Stimulated activated naive B cell treated with anti-CD40 and anti-IgM and Interleukin-4, amounts not matched to agents 10 μg/mL and 1 μg/mL and 100 μg/mL, for 72 hours (primary cell): Measurements from ENCODE around the gene LSM5.
"Not testable (repeated sequence)": the region's sequence is repeated elsewhere in the genome, so short reads cannot be mapped to it uniquely, and the experiment has no call there.

Experiments
- ATAC-seq, 2 donors: fragments of 150-1000 bp; cut with Tn5 transposase; replicated peaks; 2 replicates each; pipeline ENCODE4 v1.10.0; 2021; ENCODE audit warnings: moderate library complexity in 1 of 2
- DNase-seq: peaks from one replicate; pipeline ENCODE4 v3.0.0; 2021
- H3K27ac Mint-ChIP-seq: one replicate; pipeline ENCODE4 v1.8.0; 2022; ENCODE audit warnings: mild to moderate bottlenecking, mixed read lengths
- H3K27me3 Mint-ChIP-seq, 2 donors: one replicate each; pipeline ENCODE4 v1.8.0; 2022; ENCODE audit warnings: mixed read lengths in 2 of 2
- H3K36me3 Mint-ChIP-seq, 2 donors: one replicate each; pipeline ENCODE4 v1.8.0; 2022; ENCODE audit warnings: mixed read lengths in 2 of 2, mild to moderate bottlenecking in 1 of 2
- H3K4me1 Mint-ChIP-seq, 2 donors: one replicate each; pipeline ENCODE4 v1.8.0; 2022; ENCODE audit warnings: mixed read lengths in 2 of 2, mild to moderate bottlenecking in 1 of 2
- H3K4me3 Mint-ChIP-seq, 2 donors: one replicate each; pipeline ENCODE4 v1.8.0; 2022; ENCODE audit warnings: mild to moderate bottlenecking in 2 of 2, mixed read lengths in 2 of 2, moderate library complexity in 1 of 2
- H3K9me3 Mint-ChIP-seq, 2 donors: one replicate each; pipeline ENCODE4 v1.8.0; 2022; ENCODE audit warnings: mixed read lengths in 2 of 2, mild to moderate bottlenecking in 1 of 2

The LSM5 gene

DNA sequence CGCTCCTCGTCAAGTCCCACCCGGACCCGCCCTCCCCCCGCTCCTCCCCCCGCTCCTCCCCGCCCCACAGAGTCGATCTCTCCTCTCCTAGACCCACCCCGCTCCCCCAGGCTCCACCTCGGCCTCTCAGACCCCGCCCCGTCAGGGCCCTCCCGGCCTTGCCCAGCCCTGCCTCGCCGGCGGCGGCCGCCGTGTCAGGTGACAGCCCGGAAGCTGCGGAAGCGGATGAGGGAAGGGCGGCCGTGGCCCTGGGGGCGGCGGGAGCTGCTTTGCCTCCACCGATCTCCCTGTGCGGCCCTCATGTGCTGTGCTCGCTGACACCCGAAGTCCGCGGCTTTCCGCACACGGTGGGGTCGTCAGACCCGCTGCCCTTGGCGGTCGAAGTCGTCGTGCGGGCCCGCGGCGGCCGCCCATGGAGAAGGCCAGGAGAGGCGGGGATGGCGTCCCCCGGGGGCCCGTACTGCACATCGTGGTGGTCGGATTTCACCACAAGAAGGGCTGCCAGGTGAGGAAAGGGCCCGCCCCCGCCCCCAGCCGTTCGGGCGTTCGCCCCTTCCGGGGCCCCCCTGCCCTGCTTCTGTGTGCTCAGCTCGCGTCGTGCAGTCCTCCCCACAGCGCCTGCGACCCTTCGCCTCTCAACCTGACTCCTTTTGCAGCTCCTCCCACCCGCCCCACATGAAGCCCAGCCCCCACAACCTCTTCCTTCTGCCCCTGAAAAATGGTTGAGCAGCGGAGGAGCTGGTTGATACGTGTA lies 5.3 kb upstream of the LSM5 start, which contains the start of gene AVL9:
Gene AVL9, plus strand, starts transcription at position 192 of the 754 bp plus-strand sequence. Its CDS starts 221 bp downstream, at position 413.
- H3K9me3 Mint-ChIP-seq, result no peaks in the 10 kb centered on the region
- peaks cover 3 to 35% of the 10 kb centered on the region in 2 donors for H3K4me1 Mint-ChIP-seq
- ATAC-seq, result peak; percentile 95 to 96
- peak within 1 kb of the TSS; percentile 90 to 96 for H3K4me3 Mint-ChIP-seq
- H3K27me3 Mint-ChIP-seq, result no peaks in the 10 kb centered on the region
- peaks cover 8 to 19% of the 10 kb centered on the region in 2 donors for H3K36me3 Mint-ChIP-seq
- peak; percentile 99 for DNase-seq
- H3K27ac Mint-ChIP-seq, result peak within 1 kb of the TSS; percentile 99

DNA sequence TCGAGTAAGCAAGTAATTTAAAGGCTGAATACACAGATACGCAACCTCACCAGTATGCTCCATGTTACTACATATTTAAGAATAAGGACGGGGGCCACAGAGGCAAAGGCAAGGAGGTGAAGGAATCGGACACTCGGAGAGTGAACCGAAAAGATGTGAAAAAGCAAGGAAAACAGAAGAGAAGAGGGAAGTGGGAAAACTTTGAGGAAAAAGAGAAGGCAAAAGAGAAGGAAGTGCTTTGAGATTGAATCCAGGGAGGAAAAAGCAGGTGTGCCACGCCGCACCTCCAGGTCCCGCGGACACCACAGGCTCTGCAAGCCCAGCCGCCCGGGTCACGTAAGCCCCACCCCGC lies 4.7 kb upstream of the LSM5 start:
- Mint-ChIP-seq H3K4me3 (peak overlapping the region; percentile 90 to 96), H3K27me3 (no peaks in the 10 kb centered on the region), H3K9me3 (no peaks in the 10 kb centered on the region), H3K36me3 (peaks cover 4 to 15% of the 10 kb centered on the region in 2 donors), H3K4me1 (peaks cover 2 to 29% of the 10 kb centered on the region in 2 donors), H3K27ac (peak overlapping the region; percentile 83)
- DNase-seq (no peak), ATAC-seq (peak; percentile 0 to 2)

DNA sequence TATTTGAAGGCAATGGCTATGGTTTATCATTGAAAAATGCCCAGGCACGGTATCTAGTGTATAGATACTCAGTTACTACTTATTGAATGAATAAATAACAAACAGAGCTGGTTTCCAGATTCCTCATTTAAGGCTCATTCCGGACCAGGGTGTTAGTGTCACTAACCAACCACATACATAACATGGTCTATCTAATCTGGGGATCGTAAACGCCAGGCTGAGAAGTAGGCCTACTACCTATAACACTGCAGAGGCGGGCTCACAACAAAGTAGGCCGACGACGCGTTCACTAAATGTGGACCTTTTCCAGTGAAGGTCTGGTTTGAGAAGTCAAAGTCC lies 423 bp downstream of the LSM5 start:
- no peak for DNase-seq
- ATAC-seq, result peak in 1 of 2 donors; percentile 28
- Mint-ChIP-seq H3K36me3 (peaks cover 9 to 25% of the 10 kb centered on the region in 2 donors), H3K27ac (peak overlapping the region; percentile 95), H3K4me3 (peak overlapping the region; percentile 88 to 95), H3K27me3 (no peaks in the 10 kb centered on the region), H3K4me1 (peaks cover 5 to 10% of the 10 kb centered on the region in 2 donors), H3K9me3 (no peaks in the 10 kb centered on the region)

DNA sequence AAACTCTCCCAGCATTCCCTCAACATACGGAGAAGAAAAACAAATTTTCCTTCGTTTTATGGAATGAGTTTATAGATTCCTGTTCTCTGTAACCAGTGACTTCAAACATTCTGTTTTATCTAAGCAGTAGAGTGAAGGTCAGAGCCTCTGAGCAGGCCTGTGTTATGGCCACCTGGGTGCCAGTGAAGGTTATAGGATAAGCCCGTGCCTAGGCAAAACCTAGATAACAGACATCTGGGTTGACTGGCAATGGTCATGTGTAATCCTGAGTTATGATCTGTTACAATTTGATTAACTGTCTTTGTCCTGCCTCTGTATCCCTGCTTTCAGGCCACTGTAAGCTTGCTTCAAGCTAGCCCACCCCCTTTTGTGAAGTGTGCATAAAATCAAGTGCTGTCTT lies 8.3 kb downstream of the LSM5 start:
- no peak for DNase-seq
- Mint-ChIP-seq H3K36me3 (peaks cover 0 to 15% of the 10 kb centered on the region in 2 donors), H3K4me1 (no peaks in the 10 kb centered on the region), H3K4me3 (no peak overlapping the region), H3K27me3 (no peaks in the 10 kb centered on the region), H3K9me3 (no peaks in the 10 kb centered on the region), H3K27ac (no peak overlapping the region)
- no peak for ATAC-seq

DNA sequence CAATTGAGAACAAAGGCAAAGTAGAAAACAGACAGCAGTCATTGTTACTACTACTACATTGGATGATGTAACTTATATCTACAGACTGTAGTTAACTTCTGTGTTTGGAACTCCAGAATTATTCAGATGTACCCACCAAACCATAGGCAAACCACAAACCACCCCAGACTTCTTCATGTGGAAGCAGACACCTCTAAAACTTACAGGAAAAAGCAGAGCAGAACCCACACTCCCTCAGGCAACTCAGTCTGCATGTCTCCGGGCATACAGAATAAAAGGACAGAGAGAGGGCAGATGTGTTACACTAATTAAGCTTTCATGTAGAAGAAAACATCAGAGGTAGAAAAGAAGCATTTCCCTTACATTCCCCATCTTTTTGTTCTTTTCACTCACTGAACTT lies 9.0 kb downstream of the LSM5 start:
- H3K36me3 Mint-ChIP-seq, result peaks cover 0 to 13% of the 10 kb centered on the region in 2 donors
- no peak for DNase-seq
- ATAC-seq, result no peak
- no peaks in the 10 kb centered on the region for H3K9me3 Mint-ChIP-seq
- H3K27me3 Mint-ChIP-seq, result no peaks in the 10 kb centered on the region
- H3K27ac Mint-ChIP-seq, result no peak overlapping the region
- H3K4me3 Mint-ChIP-seq, result no peak overlapping the region
- H3K4me1 Mint-ChIP-seq, result no peaks in the 10 kb centered on the region

DNA sequence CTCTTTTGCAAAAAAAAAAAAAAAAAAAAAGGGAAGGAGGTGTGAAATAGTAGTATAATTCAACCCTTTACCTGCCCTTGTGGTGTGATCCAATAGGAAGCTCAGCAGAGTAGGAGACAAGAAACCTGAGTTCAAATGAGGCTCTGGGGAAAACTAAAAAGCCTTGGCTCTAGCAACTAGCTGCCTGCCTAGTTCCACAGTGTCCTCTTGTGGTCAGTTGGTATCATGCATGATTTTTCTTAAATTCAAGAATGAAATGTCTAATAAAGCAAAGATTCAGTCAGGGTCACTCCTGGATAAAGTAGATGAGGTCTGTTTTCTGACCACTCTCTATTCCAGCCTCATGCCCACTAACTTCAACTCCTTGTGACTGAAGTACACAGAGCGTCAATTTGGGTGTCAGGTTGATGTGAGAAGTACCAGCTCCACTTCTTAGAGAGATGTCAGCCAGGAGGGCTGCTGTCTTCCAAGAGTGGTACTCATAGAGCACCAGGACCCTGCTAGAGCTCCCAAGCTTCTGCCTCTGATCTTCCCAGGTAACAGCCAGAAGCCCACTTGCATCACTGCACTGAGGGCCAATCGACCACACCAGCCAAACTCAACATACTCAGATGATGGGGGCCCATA lies 10.5 kb downstream of the LSM5 start:
- no peaks in the 10 kb centered on the region for H3K4me1 Mint-ChIP-seq
- no peaks in the 10 kb centered on the region for H3K9me3 Mint-ChIP-seq
- no peak overlapping the region for H3K27ac Mint-ChIP-seq
- no peaks in the 10 kb centered on the region for H3K27me3 Mint-ChIP-seq
- DNase-seq (no peak), ATAC-seq (peak in 1 of 2 donors; percentile 31)
- H3K36me3 Mint-ChIP-seq, result peaks cover 0 to 1% of the 10 kb centered on the region in 2 donors
- no peak overlapping the region for H3K4me3 Mint-ChIP-seq

DNA sequence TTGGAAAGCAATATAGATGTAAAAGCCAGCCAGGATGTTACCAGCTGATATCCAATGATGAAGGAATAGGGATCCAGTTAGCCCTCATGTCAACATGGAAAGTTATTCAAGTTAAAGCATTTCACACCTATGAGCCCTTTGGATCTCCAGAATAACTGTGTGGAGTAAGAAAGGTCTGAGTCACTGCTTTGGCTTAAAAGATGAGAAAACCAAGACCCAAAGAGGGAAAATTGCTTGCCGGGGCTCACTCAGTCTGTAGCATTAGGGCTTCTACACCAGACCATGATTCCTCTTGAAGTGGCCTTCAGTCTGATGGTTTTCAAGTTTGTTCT lies 12.6 kb downstream of the LSM5 start:
- peaks cover 2 to 6% of the 10 kb centered on the region in 2 donors for H3K4me1 Mint-ChIP-seq
- H3K4me3 Mint-ChIP-seq, result no peak overlapping the region
- no peak for DNase-seq
- no peaks in the 10 kb centered on the region for H3K36me3 Mint-ChIP-seq
- no peaks in the 10 kb centered on the region for H3K9me3 Mint-ChIP-seq
- no peak overlapping the region for H3K27ac Mint-ChIP-seq
- ATAC-seq, result no peak
- peaks cover 0 to 5% of the 10 kb centered on the region in 2 donors for H3K27me3 Mint-ChIP-seq

DNA sequence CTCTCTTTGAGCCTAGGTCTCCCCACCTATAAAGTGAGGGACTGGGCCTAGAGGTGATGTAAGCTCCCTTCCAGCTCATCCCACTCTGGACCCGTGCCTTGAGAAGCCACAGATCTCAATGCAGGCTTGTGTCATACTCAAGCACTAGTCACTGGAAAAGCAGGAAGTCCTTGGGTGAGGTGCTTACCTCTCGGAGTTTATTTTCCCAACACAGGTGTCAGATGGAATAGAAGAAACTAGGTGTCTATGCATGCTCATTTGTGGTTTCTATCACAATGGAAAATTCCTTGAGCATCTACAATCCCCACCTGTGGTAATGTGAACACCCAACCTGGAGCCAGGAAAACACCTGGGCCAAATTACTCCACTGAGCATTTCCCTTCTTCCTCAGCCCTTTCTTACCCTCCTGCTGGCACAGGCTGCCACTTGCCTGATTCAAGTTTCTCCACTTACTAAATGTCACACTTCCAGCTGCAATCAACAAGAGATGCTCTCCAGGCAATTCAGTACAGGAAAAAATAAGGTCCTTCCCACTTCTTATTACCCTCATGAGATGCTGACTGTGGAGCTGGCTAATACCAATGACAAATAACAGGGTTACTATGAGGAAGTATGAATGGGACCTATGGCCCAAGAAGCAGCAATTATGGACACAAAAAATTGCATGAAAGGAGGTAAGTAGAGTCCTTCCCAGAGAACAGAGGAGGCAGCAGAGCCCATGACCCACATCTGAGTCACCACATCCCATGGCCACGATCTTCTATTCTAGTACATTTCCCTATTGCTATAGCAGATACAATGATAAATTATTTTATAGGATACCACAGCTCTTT lies 13.1 kb downstream of the LSM5 start:
- ATAC-seq, result no peak
- Mint-ChIP-seq H3K4me3 (no peak overlapping the region), H3K27me3 (peaks cover 0 to 6% of the 10 kb centered on the region in 2 donors)

DNA sequence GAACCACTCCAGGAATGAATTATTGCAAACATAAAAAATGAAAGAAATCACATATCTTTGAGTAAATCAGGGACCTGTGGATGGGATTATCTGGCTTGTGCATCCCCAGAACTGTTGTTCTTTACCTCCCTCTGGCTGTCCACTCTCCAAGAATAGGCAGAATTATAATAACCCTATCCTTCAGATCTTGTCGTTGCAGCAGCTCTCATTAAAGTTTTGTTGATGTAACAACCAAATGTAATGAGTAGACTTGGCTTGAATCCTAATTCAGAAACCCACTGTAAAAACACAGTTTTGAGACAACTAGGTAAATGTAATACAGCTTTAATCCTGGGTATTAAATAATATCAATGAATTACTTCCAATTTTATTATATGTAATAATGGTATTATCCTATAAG lies 16.2 kb downstream of the LSM5 start:
- H3K9me3 Mint-ChIP-seq, result no peaks in the 10 kb centered on the region
- no peak overlapping the region for H3K4me3 Mint-ChIP-seq
- DNase-seq (no peak), ATAC-seq (no peak)
- peaks cover 0 to 8% of the 10 kb centered on the region in 2 donors for H3K27me3 Mint-ChIP-seq
- H3K4me1 Mint-ChIP-seq, result peaks cover 5 to 14% of the 10 kb centered on the region in 2 donors
- H3K27ac Mint-ChIP-seq, result no peak overlapping the region
- H3K36me3 Mint-ChIP-seq, result no peaks in the 10 kb centered on the region

More for the DNA sequence above, 13.1 kb downstream of the LSM5 start:
- H3K9me3 Mint-ChIP-seq, result no peaks in the 10 kb centered on the region
- no peaks in the 10 kb centered on the region for H3K36me3 Mint-ChIP-seq
- DNase-seq, result no peak
- no peak overlapping the region for H3K27ac Mint-ChIP-seq
- peaks cover 4 to 11% of the 10 kb centered on the region in 2 donors for H3K4me1 Mint-ChIP-seq

DNA sequence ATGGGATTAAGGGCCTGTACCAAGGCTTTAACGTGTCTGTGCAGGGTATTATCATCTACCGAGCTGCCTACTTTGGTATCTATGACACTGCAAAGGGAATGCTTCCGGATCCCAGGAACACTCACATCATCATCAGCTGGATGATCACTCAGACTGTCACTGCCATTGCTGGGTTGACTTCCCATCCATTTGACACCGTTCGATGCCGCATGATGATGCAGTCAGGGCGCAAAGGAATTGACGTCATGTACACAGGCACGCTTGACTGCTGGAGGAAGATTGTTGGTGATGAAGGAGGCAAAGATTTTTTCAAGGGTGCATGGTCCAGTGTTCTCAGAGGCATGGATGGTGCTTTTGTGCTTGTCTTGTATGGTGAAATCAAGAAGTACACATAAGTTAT lies 18.2 kb downstream of the LSM5 start:
- H3K4me3 Mint-ChIP-seq, result no peak overlapping the region
- DNase-seq (no peak), ATAC-seq (no peak)
- no peaks in the 10 kb centered on the region for H3K9me3 Mint-ChIP-seq
- peaks cover 0 to 8% of the 10 kb centered on the region in 2 donors for H3K27me3 Mint-ChIP-seq
- no peak overlapping the region for H3K27ac Mint-ChIP-seq
- H3K4me1 Mint-ChIP-seq, result peaks cover 5 to 14% of the 10 kb centered on the region in 2 donors
- H3K36me3 Mint-ChIP-seq, result no peaks in the 10 kb centered on the region

DNA sequence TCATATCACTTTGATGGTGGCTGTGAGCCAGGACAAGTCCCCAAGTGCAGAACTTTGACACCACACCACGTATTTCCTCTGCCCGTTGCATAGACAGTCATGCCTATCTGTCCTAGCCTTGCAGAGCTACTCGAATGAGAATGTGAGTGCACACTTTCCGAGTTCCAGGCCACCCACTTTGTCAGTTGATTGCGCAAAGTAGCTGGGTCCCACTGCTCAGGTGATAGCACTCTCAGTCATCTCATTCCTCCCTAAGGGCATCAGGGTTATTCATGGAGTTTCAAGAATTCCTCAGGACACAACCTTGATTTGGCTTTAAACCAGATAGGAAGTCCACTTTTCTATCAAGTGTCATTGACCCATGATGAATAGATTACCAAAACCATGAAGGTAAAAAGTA lies 19.3 kb downstream of the LSM5 start:
- H3K9me3 Mint-ChIP-seq, result no peaks in the 10 kb centered on the region
- H3K27ac Mint-ChIP-seq, result no peak overlapping the region
- no peaks in the 10 kb centered on the region for H3K36me3 Mint-ChIP-seq
- H3K4me3 Mint-ChIP-seq, result no peak overlapping the region
- ATAC-seq, result no peak
- DNase-seq, result no peak
- peaks cover 5 to 14% of the 10 kb centered on the region in 2 donors for H3K4me1 Mint-ChIP-seq
- peaks cover 0 to 8% of the 10 kb centered on the region in 2 donors for H3K27me3 Mint-ChIP-seq

DNA sequence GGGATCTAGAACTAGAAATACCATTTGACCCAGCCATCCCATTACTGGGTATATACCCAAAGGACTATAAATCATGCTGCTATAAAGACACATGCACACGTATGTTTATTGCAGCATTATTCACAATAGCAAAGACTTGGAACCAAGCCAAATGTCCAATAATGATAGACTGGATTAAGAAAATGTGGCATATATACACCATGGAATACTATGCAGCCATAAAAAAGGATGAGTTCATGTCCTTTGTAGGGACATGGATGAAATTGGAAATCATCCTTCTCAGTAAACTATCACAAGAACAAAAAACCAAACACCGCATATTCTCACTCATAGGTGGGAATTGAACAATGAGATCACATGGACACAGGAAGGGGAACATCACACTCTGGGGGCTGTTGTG lies 20.2 kb downstream of the LSM5 start:
- DNase-seq, H3K4me3 Mint-ChIP-seq, H3K27ac Mint-ChIP-seq, H3K36me3 Mint-ChIP-seq, ATAC-seq, H3K9me3 Mint-ChIP-seq, H3K27me3 Mint-ChIP-seq: not testable (repeated sequence)
- peaks cover 5 to 14% of the 10 kb centered on the region in 2 donors for H3K4me1 Mint-ChIP-seq

DNA sequence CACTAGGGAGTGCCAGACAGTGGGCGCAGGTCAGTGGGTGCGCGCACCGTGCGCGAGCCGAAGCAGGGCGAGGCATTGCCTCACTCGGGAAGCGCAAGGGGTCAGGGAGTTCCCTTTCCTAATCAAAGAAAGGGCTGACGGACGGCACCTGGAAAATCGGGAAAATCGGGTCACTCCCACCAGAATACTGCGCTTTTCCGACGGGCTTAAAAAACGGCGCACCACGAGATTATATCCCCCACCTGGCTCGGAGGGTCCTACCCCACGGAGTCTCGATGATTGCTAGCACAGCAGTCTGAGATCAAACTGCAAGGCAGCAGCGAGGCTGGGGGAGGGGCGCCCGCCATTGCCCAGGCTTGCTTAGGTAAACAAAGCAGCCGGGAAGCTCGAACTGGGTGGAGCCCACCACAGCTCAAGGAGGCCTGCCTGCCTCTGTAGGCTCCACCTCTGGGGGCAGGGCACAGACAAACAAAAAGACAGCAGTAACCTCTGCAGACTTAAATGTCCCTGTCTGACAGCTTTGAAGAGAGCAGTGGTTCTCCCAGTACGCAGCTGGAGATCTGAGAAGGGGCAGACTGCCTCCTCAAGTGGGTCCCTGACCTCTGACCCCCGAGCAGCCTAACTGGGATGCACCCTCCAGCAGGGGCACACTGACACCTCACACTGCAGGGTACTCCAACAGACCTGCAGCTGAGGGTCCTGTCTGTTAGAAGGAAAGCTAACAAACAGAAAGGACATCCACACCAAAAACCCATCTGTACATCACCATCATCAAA lies 25.4 kb downstream of the LSM5 start:
- DNase-seq, H3K4me1 Mint-ChIP-seq, H3K36me3 Mint-ChIP-seq, H3K4me3 Mint-ChIP-seq, ATAC-seq, H3K27ac Mint-ChIP-seq, H3K9me3 Mint-ChIP-seq, H3K27me3 Mint-ChIP-seq: not testable (repeated sequence)

DNA sequence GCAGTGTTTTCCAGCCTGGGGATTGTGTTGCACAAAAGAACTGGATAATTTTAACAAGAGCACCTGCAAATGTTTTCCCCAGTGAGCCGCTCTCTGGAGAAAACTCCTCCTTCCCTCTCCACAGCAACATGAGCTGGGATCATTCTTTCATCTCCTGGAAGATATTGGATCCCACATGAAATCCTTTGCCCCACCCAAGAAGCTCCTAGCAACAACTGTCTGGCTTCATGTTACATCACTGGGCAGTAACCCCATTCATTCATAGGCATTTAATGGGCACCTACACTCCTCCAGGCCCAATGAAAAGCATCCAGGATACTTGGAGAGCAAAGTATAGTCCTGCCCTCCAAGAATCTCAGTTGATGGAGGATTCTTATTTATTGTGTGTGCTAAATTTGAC lies 27.2 kb downstream of the LSM5 start:
- DNase-seq, result no peak
- Mint-ChIP-seq H3K9me3 (no peaks in the 10 kb centered on the region), H3K27ac (no peak overlapping the region), H3K27me3 (peaks cover 7 to 14% of the 10 kb centered on the region in 2 donors), H3K4me3 (no peak overlapping the region), H3K4me1 (no peaks in the 10 kb centered on the region), H3K36me3 (no peaks in the 10 kb centered on the region)
- no peak for ATAC-seq
